H1 (cell line): Measurements from ENCODE around the gene ELOA. TPM values are rescaled to one million over a fixed set of nuclear protein-coding genes. Genes with fewer than 3 reads are reported as not detected.

Experiments used
- CTCF ChIA-PET: fragments of 300-600 bp; sonication (Branson Sonifier 250); formaldehyde crosslinking; loops from one replicate; lab custom pipeline; 2021; ENCODE audit not compliant: partially characterized antibody; lab: Charles Lee
- POLR2A ChIA-PET: fragments of 300-600 bp; sonication (Branson Sonifier 250); formaldehyde crosslinking; loops from one replicate; lab custom pipeline; 2021; ENCODE audit warnings: inconsistent platforms; ENCODE audit not compliant: partially characterized antibody; lab: Charles Lee
- DNase-seq, 2 experiments: peaks; one replicate each; pipeline versions ENCODE4 v3.0.0 to v3.0.0-alpha.2; 2010 to 2022; ENCODE audit warnings: low spot score in 2 of 2, low read depth in 1 of 2, mixed read lengths in 1 of 2
- FAIRE-seq: peaks from 2 replicates; lab custom pipeline; 2011; peaks lifted over from hg19 to GRCh38; lab: Jason Lieb, UNC
- H2AFZ ChIP-seq: 2 replicates; pipeline ENCODE4 v1.8.1; 2012; ENCODE audit warnings: low read length, inconsistent platforms
- H2AK5ac ChIP-seq: 2 replicates; pipeline ENCODE4 v1.6.1; 2013; ENCODE audit warnings: low read depth, low read length
- H2BK120ac ChIP-seq: replicated peaks from 2 replicates; pipeline ENCODE3; 2013; ENCODE audit warnings: low read depth, low read length, inconsistent platforms
- H2BK12ac ChIP-seq: 2 replicates; pipeline ENCODE4 v1.6.1; 2013; ENCODE audit warnings: low read depth, low read length
- H2BK15ac ChIP-seq: 2 replicates; pipeline ENCODE4 v1.6.1; 2013; ENCODE audit warnings: low read length
- H2BK20ac ChIP-seq: 2 replicates; pipeline ENCODE4 v1.6.1; 2013; ENCODE audit warnings: low read length
- H2BK5ac ChIP-seq: 2 replicates; pipeline ENCODE4 v1.6.1; 2013; ENCODE audit warnings: low read depth, low read length
- H3K14ac ChIP-seq: 2 replicates; pipeline ENCODE4 v1.6.1; 2013; ENCODE audit warnings: inconsistent platforms; ENCODE audit not compliant: insufficient read length
- H3K18ac ChIP-seq: 2 replicates; pipeline ENCODE4 v1.6.1; 2013; ENCODE audit warnings: low read length; ENCODE audit errors: extremely low read depth
- H3K23ac ChIP-seq: 2 replicates; pipeline ENCODE4 v1.6.1; 2013; ENCODE audit warnings: inconsistent platforms; ENCODE audit not compliant: insufficient read length
- H3K23me2 ChIP-seq: 2 replicates; pipeline ENCODE4 v1.6.1; 2013; ENCODE audit warnings: low read depth, low read length
- H3K27ac ChIP-seq: 2 replicates; pipeline ENCODE4 v1.6.1; 2011; ENCODE audit warnings: low read depth, low read length, inconsistent platforms
- H3K27me3 ChIP-seq, 4 experiments: replicated peaks in 1 of 4; 1 replicate in 1 of 4; 2 replicates in 3 of 4; pipeline versions ENCODE4 v1.6.1 to v1.8.1; 2011 to 2013; ENCODE audit warnings: low read length in 3 of 4, mild to moderate bottlenecking in 3 of 4, inconsistent platforms in 2 of 4, mixed read lengths in 2 of 4, moderate library complexity in 1 of 4; ENCODE audit not compliant: control insufficient read depth in 3 of 4, insufficient read depth in 3 of 4; ENCODE audit errors: extremely low read depth in 1 of 4
- H3K36me3 ChIP-seq, 4 experiments: 2 replicates each; pipeline versions ENCODE4 v1.6.1 to v1.8.1; 2011 to 2013; ENCODE audit warnings: mild to moderate bottlenecking in 4 of 4, low read length in 3 of 4, moderate library complexity in 2 of 4, control low read depth in 1 of 4, inconsistent platforms in 1 of 4; ENCODE audit not compliant: insufficient read depth in 4 of 4, control insufficient read depth in 2 of 4
- H3K4ac ChIP-seq: replicated peaks from 2 replicates; pipeline ENCODE3; 2013; ENCODE audit warnings: low read length, low read depth, mixed read lengths, inconsistent platforms; ENCODE audit not compliant: insufficient read length
- H3K4me1 ChIP-seq, 4 experiments: replicated peaks in 1 of 4; 1 replicate in 1 of 4; 2 replicates in 3 of 4; pipeline versions ENCODE4 v1.6.1 to v1.8.1; 2011 to 2013; ENCODE audit warnings: low read length in 3 of 4, inconsistent platforms in 2 of 4, mixed read lengths in 1 of 4; ENCODE audit not compliant: insufficient read depth in 4 of 4, control insufficient read depth in 3 of 4
- H3K4me2 ChIP-seq, 2 experiments: 2 replicates each; pipeline versions ENCODE4 v1.6.1 to v1.8.1; 2011 to 2013; ENCODE audit warnings: low read depth in 2 of 2, low read length in 2 of 2, control low read depth in 1 of 2, inconsistent platforms in 1 of 2, mild to moderate bottlenecking in 1 of 2; ENCODE audit not compliant: insufficient read depth in 1 of 2
- H3K4me3 ChIP-seq, 4 experiments: fragments of 200-600, 300-600 bp in 1 of 4; sonication (generic), shearing (Covaris generic), sonication (Bioruptor Twin) in 1 of 4; 2 replicates each; pipeline versions ENCODE4 v1.5.1 to v1.8.1; 2011 to 2016; ENCODE audit warnings: low read length in 4 of 4, low read depth in 3 of 4, control low read depth in 2 of 4, inconsistent platforms in 2 of 4, mild to moderate bottlenecking in 2 of 4, mixed read lengths in 1 of 4, moderate library complexity in 1 of 4; ENCODE audit not compliant: insufficient read depth in 2 of 4; ENCODE audit errors: extremely low read depth in 1 of 4
- H3K56ac ChIP-seq: replicated peaks from 2 replicates; pipeline ENCODE3; 2013; ENCODE audit warnings: low read depth, mild to moderate bottlenecking, mixed read lengths, low read length, inconsistent platforms; ENCODE audit not compliant: insufficient read length
- H3K79me1 ChIP-seq: 2 replicates; pipeline ENCODE4 v1.6.1; 2013; ENCODE audit warnings: low read depth, low read length, control low read depth
- H3K79me2 ChIP-seq, 2 experiments: 2 replicates each; pipeline versions ENCODE4 v1.6.1 to v1.8.1; 2012 to 2013; ENCODE audit warnings: low read length in 2 of 2, mild to moderate bottlenecking in 2 of 2, inconsistent platforms in 1 of 2; ENCODE audit not compliant: insufficient read depth in 2 of 2, control insufficient read depth in 1 of 2
- H3K9ac ChIP-seq, 4 experiments: replicated peaks in 1 of 4; 1 replicate in 1 of 4; 2 replicates in 3 of 4; pipeline versions ENCODE4 v1.6.1 to v1.8.1; 2011 to 2013; ENCODE audit warnings: low read depth in 3 of 4, low read length in 3 of 4, control low read depth in 2 of 4, mild to moderate bottlenecking in 2 of 4, moderate library complexity in 2 of 4, inconsistent platforms in 1 of 4; ENCODE audit errors: extremely low read depth in 1 of 4
- H3K9me3 ChIP-seq, 2 experiments: 2 replicates each; pipeline versions ENCODE4 v1.6.1 to v1.8.1; 2012 to 2013; ENCODE audit warnings: mild to moderate bottlenecking in 2 of 2, moderate library complexity in 2 of 2, control low read depth in 1 of 2, inconsistent platforms in 1 of 2, low read depth in 1 of 2, low read length in 1 of 2, mixed read lengths in 1 of 2; ENCODE audit not compliant: insufficient read depth in 2 of 2
- H4K20me1 ChIP-seq, 2 experiments: replicated peaks in 1 of 2; 2 replicates each; pipeline versions ENCODE3 to v1.8.1; 2011 to 2013; ENCODE audit warnings: inconsistent platforms in 2 of 2, low read length in 2 of 2, mild to moderate bottlenecking in 1 of 2; ENCODE audit not compliant: insufficient read depth in 2 of 2, control insufficient read depth in 1 of 2
- H4K5ac ChIP-seq: 2 replicates; pipeline ENCODE4 v1.6.1; 2013; ENCODE audit warnings: low read length, low read depth, mixed read lengths, inconsistent platforms; ENCODE audit not compliant: insufficient read length
- H4K8ac ChIP-seq: 2 replicates; pipeline ENCODE4 v1.8.0; 2013; ENCODE audit warnings: mild to moderate bottlenecking, moderate library complexity, low read length, inconsistent platforms; ENCODE audit not compliant: insufficient read depth; ENCODE audit errors: extremely low read depth
- H4K91ac ChIP-seq: replicated peaks from 2 replicates; pipeline ENCODE3; 2013; ENCODE audit warnings: low read length, mixed read lengths, inconsistent platforms; ENCODE audit not compliant: insufficient read length
- CTBP2 ChIP-seq: IDR thresholded peaks from 2 replicates; pipeline ENCODE4 v1.7.0; 2011; ENCODE audit warnings: borderline replicate concordance, mild to moderate bottlenecking, moderate library complexity, mixed read lengths, low read length; ENCODE audit not compliant: insufficient read depth, insufficient read length
- CTCF ChIP-seq, 3 experiments: IDR thresholded peaks; 1 replicate in 2 of 3; 2 replicates in 1 of 3; pipeline versions ENCODE4 v1.5.1 to v1.6.1; 2011; ENCODE audit warnings: low read length in 3 of 3, mild to moderate bottlenecking in 3 of 3, inconsistent platforms in 2 of 3, low read depth in 1 of 3, moderate library complexity in 1 of 3; ENCODE audit not compliant: insufficient read depth in 1 of 3; ENCODE audit errors: control extremely low read depth in 1 of 3
- EP300 ChIP-seq, 2 experiments: IDR thresholded peaks; 1 replicate in 1 of 2; 2 replicates in 1 of 2; pipeline ENCODE4 v1.6.1; 2011 to 2012; ENCODE audit warnings: low read depth in 2 of 2, low read length in 2 of 2, mild to moderate bottlenecking in 2 of 2, borderline replicate concordance in 1 of 2, inconsistent platforms in 1 of 2, moderate library complexity in 1 of 2
- POLR2A ChIP-seq, 2 experiments: IDR thresholded peaks; 1 replicate in 1 of 2; 2 replicates in 1 of 2; pipeline ENCODE4 v1.6.1; 2011; ENCODE audit warnings: low read depth in 2 of 2, low read length in 2 of 2, mild to moderate bottlenecking in 2 of 2; ENCODE audit errors: control extremely low read depth in 1 of 2
- POLR2AphosphoS5 ChIP-seq: IDR thresholded peaks from 2 replicates; pipeline ENCODE4 v1.6.1; 2011; ENCODE audit warnings: low read depth, low read length
- SAP30 ChIP-seq: fragments of 300-600 bp; sonication (generic); IDR thresholded peaks from 2 replicates; pipeline ENCODE4 v1.7.1; 2012; ENCODE audit warnings: low read length, moderate library complexity, mild to moderate bottlenecking, inconsistent platforms; ENCODE audit not compliant: insufficient read depth, insufficient replicate concordance
- TAF7 ChIP-seq: optimal IDR thresholded peaks from 2 replicates; pipeline ENCODE3; 2011; ENCODE audit warnings: low read depth, mild to moderate bottlenecking, inconsistent platforms, low read length, moderate library complexity, borderline replicate concordance
- WGBS, 2 experiments: shearing (Covaris generic) in 1 of 2; methylation state at CpG; one replicate each; pipeline versions ENCODE4 v1.1.6 to v1.1.7; 2013 to 2015; ENCODE audit warnings: low lambda C conversion rate in 2 of 2, mixed read lengths in 2 of 2, inconsistent platforms in 1 of 2, low coverage in 1 of 2, missing lambda C conversion rate in 1 of 2; ENCODE audit not compliant: insufficient replicate concordance in 2 of 2, insufficient coverage in 1 of 2, insufficient read length in 1 of 2; ENCODE audit errors: extremely low coverage in 1 of 2, missing lambda C conversion rate in 1 of 2; 5-methylcytosine and 5-hydroxymethylcytosine counted together
- polyA plus RNA-seq, 7 experiments: library from polyadenylated mRNA; depleted of rRNA in 3 of 7; stranded (reverse) in 5 of 7; unstranded in 2 of 7; fragments of >200 nt in 5 of 7; fragments of 200-250 nt in 2 of 7; gene quantifications; 1 replicate in 5 of 7; 2 replicates in 1 of 7; 4 replicates in 1 of 7; pipeline versions ENCODE4 v1.2.1 to v1.2.3, GENCODE V29; 2011 to 2013; ENCODE audit warnings: missing spikeins in 2 of 7, mixed read lengths in 2 of 7
- total RNA-seq: library from RNA; stranded (reverse); fragmentation: NEBNext Ultra II Directional; extraction: Animal tissue kit (Norgen Biotek cat#: 25700); gene quantifications from 2 replicates; pipeline ENCODE4 v1.2.1, GENCODE V29; 2021

Gene ELOA
- total and polyA plus RNA-seq, 2 of the 8 experiments (the other 6 are each of a cell fraction or from before 2014, with no cell fraction given): 15.7 to 61.1 TPM

GRCh38 chr1:23698466-23698865 lies 44.8 kb upstream of the ELOA start:
- Histone ChIP-seq H4K91ac (no peak overlapping the region), H3K27ac (no peak overlapping the region), H3K4me1 (peaks cover 0 to 10% (median 4%) of the 10 kb centered on the region in 4 experiments; a peak in 3 of 7 replicates), H3K79me2 (peaks cover 23 to 81% of the 10 kb centered on the region in 2 experiments), H3K9ac (no peak overlapping the region), H3K9me3 (no peaks in the 10 kb centered on the region), H3K4me3 (no peak overlapping the region), H4K8ac (no peak overlapping the region), H2BK120ac (no peak overlapping the region), H3K23me2 (0 out of 2 replicates have a peak, but pooled peaks cover 2% of the 10 kb centered on the region), H2AK5ac (no peak overlapping the region), H2BK15ac (no peak overlapping the region), H4K5ac (no peak overlapping the region), H2BK12ac (no peak overlapping the region), H3K56ac (no peak overlapping the region), H3K36me3 (peaks cover 43 to 93% (median 77%) of the 10 kb centered on the region in 4 experiments), H2BK5ac (no peak overlapping the region), H3K23ac (no peak overlapping the region), H3K18ac (no peak overlapping the region), H4K20me1 (peaks cover 41 to 44% of the 10 kb centered on the region in 2 experiments), H3K79me1 (peaks cover 5% of the 10 kb centered on the region; the same call in 1 of the 2 replicates), H3K27me3 (no peaks in the 10 kb centered on the region), H3K14ac (no peak overlapping the region), H2BK20ac (no peak overlapping the region), H3K4ac (no peak overlapping the region), H3K4me2 (no peak overlapping the region), H2AFZ (no peak overlapping the region)
- no peak for DNase-seq
- POLR2A ChIA-PET: interaction anchor here (0.6 to 12.3 kb wide), 21 partner anchors 6 to 216 kb away, joined by 3 to 190 read pairs (median 5); partner anchors contain the start of gene ELOA
- CTCF ChIA-PET: interaction anchor here (1.2 to 2.7 kb wide), 6 partner anchors 18 to 295 kb away, joined by 3 to 9 read pairs (median 4); no protein-coding TSS in a partner anchor
- 95% methylated on average over 5 of the region's 5 CpGs; no CpG with 5 or more reads in 1 of the 2 experiments for WGBS, 2 experiments
- TF ChIP-seq TAF7 (peak; percentile 34), POLR2AphosphoS5 (peak; percentile 76), EP300 (IDR thresholded peaks at IDR 0.05; ENCODE audit: borderline replicate concordance in 1 of 2, low read depth in 2 of 2, low read length in 2 of 2) (no peak), POLR2A (IDR thresholded peaks at IDR 0.05; ENCODE audit: control extremely low read depth in 1 of 2, low read depth in 2 of 2, low read length in 2 of 2) (peak in 1 of 2 experiments; percentile 42; a peak in 2 of 3 replicates), CTBP2 (no peak), CTCF (IDR thresholded peaks at IDR 0.05; ENCODE audit: control extremely low read depth in 1 of 3, insufficient read depth in 1 of 3, low read depth in 1 of 3, low read length in 3 of 3) (no peak), SAP30 (no peak)
- no peak for FAIRE-seq
